ENCODE results near the gene FNIP2.
A peak's percentile ranks its signal among the peaks of the same experiment; 100 is the strongest.

FNIP2 gene

GRCh38 chr4:158763462-158763861, 5.4 kb upstream of the FNIP2 start:
- no peak for DNase-seq

GRCh38 chr4:158766434-158767044, 2.3 kb upstream of the FNIP2 start:
- DNase-seq = no peak

- DNase-seq = no peak
Measured at GRCh38 chr4:158767451-158767850, 1.4 kb upstream of the FNIP2 start.

GRCh38 chr4:158769175-158769921, 522 bp downstream of the FNIP2 start:
- DNase-seq = no peak

GRCh38 chr4:158770671-158771070, 1.8 kb downstream of the FNIP2 start:
- no peak for DNase-seq

- DNase-seq = no peak
Measured at GRCh38 chr4:158771776-158772175, 3.0 kb downstream of the FNIP2 start.

- DNase-seq = no peak
Measured at GRCh38 chr4:158775091-158775651, 6.3 kb downstream of the FNIP2 start.

GRCh38 chr4:158776106-158776505, 7.3 kb downstream of the FNIP2 start:
- DNase-seq = no peak

- no peak for DNase-seq
Measured at GRCh38 chr4:158777423-158778155, 8.8 kb downstream of the FNIP2 start.

- DNase-seq = no peak
Measured at GRCh38 chr4:158778156-158778711, 9.4 kb downstream of the FNIP2 start.

GRCh38 chr4:158778712-158779111, 9.9 kb downstream of the FNIP2 start:
- DNase-seq = peak; percentile 79

GRCh38 chr4:158781963-158782362, 13.1 kb downstream of the FNIP2 start:
- no peak for DNase-seq

GRCh38 chr4:158782551-158783360, 13.9 kb downstream of the FNIP2 start:
- no peak for DNase-seq

GRCh38 chr4:158783785-158784184, 15.0 kb downstream of the FNIP2 start:
- no peak for DNase-seq

- no peak for DNase-seq
Measured at GRCh38 chr4:158785718-158786117, 16.9 kb downstream of the FNIP2 start.

GRCh38 chr4:158786121-158786601, 17.3 kb downstream of the FNIP2 start:
- peak; percentile 5 for DNase-seq

- DNase-seq = no peak
Measured at GRCh38 chr4:158786955-158787354, 18.1 kb downstream of the FNIP2 start.

- no peak for DNase-seq
Measured at GRCh38 chr4:158787709-158788475, 19.1 kb downstream of the FNIP2 start.

GRCh38 chr4:158788516-158788915, 19.7 kb downstream of the FNIP2 start:
- no peak for DNase-seq

- DNase-seq = no peak
Measured at GRCh38 chr4:158789853-158790252, 21.0 kb downstream of the FNIP2 start.

GRCh38 chr4:158793021-158793420, 24.2 kb downstream of the FNIP2 start:
- DNase-seq = no peak

All from NCI-H2029 (cell line).